Endothelial cell of umbilical vein (primary cell): ENCODE measurements around the gene VWC2. TPM values are rescaled to one million over a fixed set of nuclear protein-coding genes. Genes with fewer than 3 reads are reported as not detected.

Experiments
- BruUV-seq: library from RNA; stranded (reverse); fragments of 400-500 nt; replicated peaks from 2 replicates; lab custom pipeline; 2021; lab: Mats Ljungman, UMichigan
- CTCF ChIA-PET: fragments of 300-600, 350-600 bp; sonication (Branson Sonifier 250); formaldehyde crosslinking; loops from one replicate; lab custom pipeline; 2021; ENCODE audit warnings: antibody characterized with exemption, inconsistent platforms; lab: Charles Lee
- POLR2A ChIA-PET: fragments of 300-600, 350-600 bp; sonication (Branson Sonifier 250); formaldehyde crosslinking; loops from one replicate; lab custom pipeline; 2021; ENCODE audit warnings: antibody characterized with exemption, inconsistent platforms; lab: Charles Lee
- DNase-seq: peaks from one replicate; pipeline ENCODE4 v3.0.0-alpha.2; 2011; ENCODE audit warnings: low read depth, low spot score
- FAIRE-seq: peaks from 2 replicates; lab custom pipeline; 2011; peaks lifted over from hg19 to GRCh38; lab: Jason Lieb, UNC
- H2AFZ ChIP-seq: 2 replicates; pipeline ENCODE4 v1.6.0; 2012; ENCODE audit warnings: low read depth, low read length, control low read depth, inconsistent platforms
- H3K27ac ChIP-seq: 2 replicates; pipeline ENCODE4 v1.5.1; 2011; ENCODE audit warnings: low read depth, mild to moderate bottlenecking, control low read depth, low read length, moderate library complexity; ENCODE audit not compliant: insufficient read depth
- H3K27me3 ChIP-seq, 2 experiments: 2 replicates each; pipeline versions ENCODE4 v1.6.0 to v1.6.1; 2011; ENCODE audit warnings: low read length in 2 of 2, mixed read lengths in 1 of 2; ENCODE audit not compliant: control insufficient read depth in 2 of 2, insufficient read depth in 2 of 2
- H3K36me3 ChIP-seq, 2 experiments: 2 replicates in 1 of 2; 3 replicates in 1 of 2; pipeline ENCODE4 v1.5.1; 2011; ENCODE audit warnings: low read length in 2 of 2, mild to moderate bottlenecking in 1 of 2, moderate library complexity in 1 of 2; ENCODE audit not compliant: control insufficient read depth in 2 of 2, insufficient read depth in 2 of 2; ENCODE audit errors: extremely low read depth in 1 of 2
- H3K4me1 ChIP-seq: 3 replicates; pipeline ENCODE4 v1.5.1; 2011; ENCODE audit warnings: mild to moderate bottlenecking, low read length; ENCODE audit not compliant: control insufficient read depth, insufficient read depth; ENCODE audit errors: extremely low read depth
- H3K4me2 ChIP-seq: 2 replicates; pipeline ENCODE4 v1.6.1; 2011; ENCODE audit warnings: low read length, control low read depth, mixed read lengths; ENCODE audit not compliant: insufficient read depth
- H3K4me3 ChIP-seq, 3 experiments: fragments of 200-600 bp in 1 of 3; sonication (generic), shearing (Covaris generic) in 1 of 3; replicated peaks in 1 of 3; 2 replicates each; pipeline ENCODE4 v1.5.1; 2011 to 2016; ENCODE audit warnings: control low read depth in 3 of 3, low read length in 3 of 3, mild to moderate bottlenecking in 2 of 3, inconsistent platforms in 1 of 3, low read depth in 1 of 3, moderate library complexity in 1 of 3; ENCODE audit not compliant: insufficient read depth in 1 of 3
- H3K79me2 ChIP-seq: 2 replicates; pipeline ENCODE4 v1.6.0; 2012; ENCODE audit warnings: low read length, inconsistent platforms; ENCODE audit not compliant: control insufficient read depth, insufficient read depth
- H3K9ac ChIP-seq: replicated peaks from 2 replicates; pipeline ENCODE3; 2011; ENCODE audit warnings: low read length, control low read depth; ENCODE audit not compliant: insufficient read depth; ENCODE audit errors: extremely low read depth
- H3K9me1 ChIP-seq: replicated peaks from 3 replicates; pipeline ENCODE4 v1.6.0; 2011; ENCODE audit warnings: mild to moderate bottlenecking, low read length; ENCODE audit not compliant: control insufficient read depth, insufficient read depth; ENCODE audit errors: extremely low read depth
- H3K9me3 ChIP-seq: replicated peaks from 2 replicates; pipeline ENCODE4 v1.5.1; 2012; ENCODE audit warnings: low read length, inconsistent platforms; ENCODE audit not compliant: control insufficient read depth, insufficient read depth
- H4K20me1 ChIP-seq: replicated peaks from 2 replicates; pipeline ENCODE3; 2011; ENCODE audit warnings: mild to moderate bottlenecking, low read length; ENCODE audit not compliant: control insufficient read depth, insufficient read depth; ENCODE audit errors: extremely low read depth
- EZH2 ChIP-seq: IDR thresholded peaks from 2 replicates; pipeline ENCODE4 v1.6.1; 2012; ENCODE audit warnings: borderline replicate concordance, low read depth, mild to moderate bottlenecking, moderate library complexity, low read length, inconsistent platforms; ENCODE audit not compliant: severe bottlenecking
- FOS ChIP-seq: IDR thresholded peaks from 2 replicates; pipeline ENCODE4 v1.6.1; 2011; ENCODE audit warnings: mild to moderate bottlenecking, low read length, moderate library complexity, borderline replicate concordance; ENCODE audit not compliant: insufficient read depth
- GATA2 ChIP-seq: IDR thresholded peaks from 2 replicates; pipeline ENCODE4 v1.7.0; 2011; ENCODE audit warnings: low read depth, mild to moderate bottlenecking, moderate library complexity, mixed read lengths, low read length; ENCODE audit not compliant: insufficient read length, insufficient read depth
- JUN ChIP-seq: IDR thresholded peaks from 2 replicates; pipeline ENCODE4 v1.6.1; 2011; ENCODE audit warnings: borderline replicate concordance, low read depth; ENCODE audit not compliant: insufficient read length, insufficient read depth
- MYC ChIP-seq: IDR thresholded peaks from one replicate; pipeline ENCODE4 v1.6.1; 2011; ENCODE audit warnings: mild to moderate bottlenecking, low read depth, low read length
- POLR2A ChIP-seq: IDR thresholded peaks from 2 replicates; pipeline ENCODE4 v1.6.1; 2012; ENCODE audit warnings: low read depth, mild to moderate bottlenecking, control low read depth, low read length
- POLR2AphosphoS5 ChIP-seq: IDR thresholded peaks from 2 replicates; pipeline ENCODE4 v1.6.1; 2012; ENCODE audit warnings: low read depth, mild to moderate bottlenecking, control low read depth, low read length, moderate library complexity; ENCODE audit not compliant: insufficient read depth
- dilution Hi-C: fragments of 300-500 bp; cut with MboI; formaldehyde crosslinking; loops from one replicate; pipeline ENCODE4 v1.15.0; 2019; ENCODE audit warnings: low sequenced_read_pairs; ENCODE audit not compliant: extremely low pct_ligation_motif_present
- intact Hi-C: fragments of 100-400 bp; cut with micrococcal nuclease; formaldehyde crosslinking; loops from one replicate; pipeline ENCODE4 v1.10.0; 2022
- polyA plus RNA-seq, 4 experiments: library from polyadenylated mRNA; depleted of rRNA in 3 of 4; stranded (reverse) in 3 of 4; unstranded in 1 of 4; fragments of >200 nt; gene quantifications; 2 replicates each; pipeline versions ENCODE4 v1.2.1 to v1.2.3, GENCODE V29; 2011 to 2012; ENCODE audit warnings: missing spikeins in 1 of 4
- total RNA-seq: library from RNA; stranded (reverse); gene quantifications from 2 replicates; pipeline ENCODE4 v1.2.3, GENCODE V29; 2021
- TF ChIP-seq, protein P1 (sequence below), 2 donors: IDR thresholded peaks; 1 replicate in 1 of 2; 2 replicates in 1 of 2; pipeline ENCODE4 v1.5.1; 2011; ENCODE audit warnings: low read length in 2 of 2, mild to moderate bottlenecking in 2 of 2, moderate library complexity in 2 of 2, control low read depth in 1 of 2, inconsistent platforms in 1 of 2, low read depth in 1 of 2; ENCODE audit not compliant: insufficient read depth in 1 of 2; ENCODE audit errors: extremely low read depth in 1 of 2
- TF ChIP-seq, protein P2 (sequence below): IDR thresholded peaks from 2 replicates; pipeline ENCODE4 v1.6.1; 2011; ENCODE audit not compliant: insufficient read depth, insufficient read length

The VWC2 gene
- total and polyA plus RNA-seq, 2 donors (not counting 3 experiments of a cell fraction or from before 2014, with no cell fraction given), result not detected

DNA sequence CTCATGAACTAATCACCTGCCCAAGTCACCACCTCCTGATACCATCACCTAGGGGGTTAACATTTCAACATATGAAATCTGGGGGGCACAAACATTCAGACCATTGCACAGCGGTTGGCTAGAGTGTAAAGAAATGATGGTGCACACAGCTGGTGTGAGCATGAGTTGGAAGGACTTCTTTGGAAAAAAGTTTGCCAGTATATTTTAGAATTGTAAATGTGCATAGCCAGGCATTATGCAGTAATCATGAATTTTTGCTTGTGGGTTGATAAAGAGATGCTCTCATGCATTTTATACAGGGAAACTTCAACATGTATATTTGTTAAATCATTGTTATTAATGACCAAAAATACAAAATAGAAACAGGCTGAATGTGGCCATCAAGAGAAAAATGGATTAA, 100.0 kb downstream of the VWC2 start:
- POLR2A ChIA-PET, result no interaction called here
- BruUV-seq, result no TSS peak
- no peak overlapping the region for H3K4me2 ChIP-seq
- dilution Hi-C loops (no loop called here), intact Hi-C loops (no loop called here)
- no peaks in the 10 kb centered on the region for H3K9me1 ChIP-seq
- H2AFZ ChIP-seq, result no peak overlapping the region
- no peak overlapping the region for H3K27ac ChIP-seq
- no peak overlapping the region for H3K9ac ChIP-seq
- H3K9me3 ChIP-seq, result peaks cover 2% of the 10 kb centered on the region
- H3K27me3 ChIP-seq, result no peaks in the 10 kb centered on the region
- H3K36me3 ChIP-seq, result no peaks in the 10 kb centered on the region
- FAIRE-seq (no peak), DNase-seq (no peak)
- TF ChIP-seq POLR2AphosphoS5 (no peak), POLR2A (no peak), MYC (no peak), JUN (no peak), GATA2 (no peak), EZH2 (no peak), FOS (no peak)
- TF ChIP-seq, protein P1, sequence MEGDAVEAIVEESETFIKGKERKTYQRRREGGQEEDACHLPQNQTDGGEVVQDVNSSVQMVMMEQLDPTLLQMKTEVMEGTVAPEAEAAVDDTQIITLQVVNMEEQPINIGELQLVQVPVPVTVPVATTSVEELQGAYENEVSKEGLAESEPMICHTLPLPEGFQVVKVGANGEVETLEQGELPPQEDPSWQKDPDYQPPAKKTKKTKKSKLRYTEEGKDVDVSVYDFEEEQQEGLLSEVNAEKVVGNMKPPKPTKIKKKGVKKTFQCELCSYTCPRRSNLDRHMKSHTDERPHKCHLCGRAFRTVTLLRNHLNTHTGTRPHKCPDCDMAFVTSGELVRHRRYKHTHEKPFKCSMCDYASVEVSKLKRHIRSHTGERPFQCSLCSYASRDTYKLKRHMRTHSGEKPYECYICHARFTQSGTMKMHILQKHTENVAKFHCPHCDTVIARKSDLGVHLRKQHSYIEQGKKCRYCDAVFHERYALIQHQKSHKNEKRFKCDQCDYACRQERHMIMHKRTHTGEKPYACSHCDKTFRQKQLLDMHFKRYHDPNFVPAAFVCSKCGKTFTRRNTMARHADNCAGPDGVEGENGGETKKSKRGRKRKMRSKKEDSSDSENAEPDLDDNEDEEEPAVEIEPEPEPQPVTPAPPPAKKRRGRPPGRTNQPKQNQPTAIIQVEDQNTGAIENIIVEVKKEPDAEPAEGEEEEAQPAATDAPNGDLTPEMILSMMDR (IDR thresholded peaks at IDR 0.05; ENCODE audit: extremely low read depth in 1 of 2, insufficient read depth in 1 of 2, low read depth in 1 of 2, low read length in 2 of 2), result no peak
- TF ChIP-seq, protein P2, sequence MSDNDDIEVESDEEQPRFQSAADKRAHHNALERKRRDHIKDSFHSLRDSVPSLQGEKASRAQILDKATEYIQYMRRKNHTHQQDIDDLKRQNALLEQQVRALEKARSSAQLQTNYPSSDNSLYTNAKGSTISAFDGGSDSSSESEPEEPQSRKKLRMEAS, result no peak
- H3K4me3 ChIP-seq, result no peak overlapping the region
- H4K20me1 ChIP-seq, result no peaks in the 10 kb centered on the region
- no peaks in the 10 kb centered on the region for H3K4me1 ChIP-seq
- CTCF ChIA-PET, result no interaction called here
- H3K79me2 ChIP-seq, result no peaks in the 10 kb centered on the region
